IMR-90 (cell line): ENCODE measurements around the gene WDR90. TPM values are rescaled to one million over a fixed set of nuclear protein-coding genes. Genes with fewer than 3 reads are reported as not detected.

Experiments used
- ATAC-seq: fragments of 200-7000 bp; cut with Tn5 transposase; 2 replicates; pipeline ENCODE4 v1.9.1; 2020; ENCODE audit warnings: low read depth, mild to moderate bottlenecking, moderate library complexity
- BruUV-seq: library from RNA; stranded (reverse); fragments of 400-500 nt; replicated peaks from 2 replicates; lab custom pipeline; 2021; lab: Mats Ljungman, UMichigan
- CTCF ChIA-PET: fragments of 300-600 bp; formaldehyde crosslinking; extraction: SDS; loops from one replicate; lab custom pipeline; 2021; ENCODE audit warnings: antibody characterized with exemption; lab: Yijun Ruan, JAX
- POLR2A ChIA-PET: fragments of 300-600 bp; sonication (Branson Sonifier 250); formaldehyde crosslinking; loops from one replicate; lab custom pipeline; 2022; ENCODE audit warnings: antibody characterized with exemption; ENCODE audit not compliant: unreplicated experiment; lab: Charles Lee
- DNase-seq: peaks from one replicate; pipeline ENCODE4 v3.0.0; 2013
- H2AFZ ChIP-seq: replicated peaks from 2 replicates; pipeline ENCODE3; 2013; ENCODE audit warnings: low read length, mild to moderate bottlenecking; ENCODE audit not compliant: poor library complexity
- H2AK5ac ChIP-seq: 2 replicates; pipeline ENCODE4 v1.6.1; 2013; ENCODE audit warnings: low read depth, low read length, inconsistent platforms
- H2AK9ac ChIP-seq: replicated peaks from 2 replicates; pipeline ENCODE3; 2013; ENCODE audit warnings: mild to moderate bottlenecking, low read depth, low read length, moderate library complexity; ENCODE audit not compliant: poor library complexity
- H2BK120ac ChIP-seq: 2 replicates; pipeline ENCODE4 v1.6.1; 2013; ENCODE audit warnings: low read depth, low read length, inconsistent platforms
- H2BK15ac ChIP-seq: 3 replicates; pipeline ENCODE4 v1.6.1; 2013; ENCODE audit warnings: low read depth, low read length, inconsistent platforms
- H2BK20ac ChIP-seq: 2 replicates; pipeline ENCODE4 v1.6.1; 2013; ENCODE audit warnings: low read depth, mild to moderate bottlenecking, inconsistent platforms, low read length, moderate library complexity
- H2BK5ac ChIP-seq: 2 replicates; pipeline ENCODE4 v1.6.1; 2013; ENCODE audit warnings: mild to moderate bottlenecking, low read depth, low read length, inconsistent platforms; ENCODE audit not compliant: poor library complexity, severe bottlenecking
- H3K14ac ChIP-seq: replicated peaks from 2 replicates; pipeline ENCODE4 v1.6.1; 2013; ENCODE audit warnings: low read depth, low read length, inconsistent platforms
- H3K18ac ChIP-seq: 2 replicates; pipeline ENCODE4 v1.6.1; 2013; ENCODE audit warnings: low read depth, low read length, control low read depth
- H3K23ac ChIP-seq: 2 replicates; pipeline ENCODE4 v1.6.1; 2013; ENCODE audit warnings: low read depth, low read length, inconsistent platforms
- H3K27ac ChIP-seq: 2 replicates; pipeline ENCODE4 v1.5.1; 2013; ENCODE audit warnings: mild to moderate bottlenecking, control low read depth, low read length; ENCODE audit not compliant: insufficient read depth
- H3K27me3 ChIP-seq: 2 replicates; pipeline ENCODE4 v1.6.1; 2013; ENCODE audit warnings: low read length; ENCODE audit not compliant: control insufficient read depth, insufficient read depth
- H3K36me3 ChIP-seq: 2 replicates; pipeline ENCODE4 v1.6.1; 2013; ENCODE audit warnings: low read length, mixed read lengths; ENCODE audit not compliant: control insufficient read depth, insufficient read depth
- H3K4ac ChIP-seq: 2 replicates; pipeline ENCODE4 v1.6.1; 2013; ENCODE audit warnings: low read depth, low read length, inconsistent platforms
- H3K4me1 ChIP-seq: 2 replicates; pipeline ENCODE4 v1.6.1; 2013; ENCODE audit warnings: low read length, mixed read lengths; ENCODE audit not compliant: control insufficient read depth, insufficient read depth
- H3K4me2 ChIP-seq: 2 replicates; pipeline ENCODE4 v1.6.1; 2013; ENCODE audit warnings: low read depth, mild to moderate bottlenecking, control low read depth, low read length, moderate library complexity
- H3K4me3 ChIP-seq: 2 replicates; pipeline ENCODE4 v1.5.1; 2013; ENCODE audit warnings: low read depth, mild to moderate bottlenecking, control low read depth, low read length, moderate library complexity; ENCODE audit not compliant: insufficient read depth
- H3K56ac ChIP-seq: 2 replicates; pipeline ENCODE4 v1.6.1; 2013; ENCODE audit warnings: low read length, inconsistent platforms; ENCODE audit not compliant: insufficient read depth; ENCODE audit errors: extremely low read depth
- H3K79me1 ChIP-seq, 2 experiments: 2 replicates each; pipeline ENCODE4 v1.6.1; 2013; ENCODE audit warnings: low read length in 2 of 2, inconsistent platforms in 1 of 2, low read depth in 1 of 2
- H3K9ac ChIP-seq: 2 replicates; pipeline ENCODE4 v1.6.1; 2013; ENCODE audit warnings: low read depth, low read length, control low read depth
- H3K9me1 ChIP-seq: 2 replicates; pipeline ENCODE4 v1.6.1; 2013; ENCODE audit warnings: low read length, inconsistent platforms; ENCODE audit not compliant: insufficient read depth
- H3K9me3 ChIP-seq: 2 replicates; pipeline ENCODE4 v1.6.1; 2013; ENCODE audit warnings: low read length; ENCODE audit not compliant: control insufficient read depth, insufficient read depth
- H4K20me1 ChIP-seq: 2 replicates; pipeline ENCODE4 v1.6.1; 2013; ENCODE audit warnings: low read length, inconsistent platforms; ENCODE audit not compliant: insufficient read depth
- H4K5ac ChIP-seq: 2 replicates; pipeline ENCODE4 v1.6.1; 2013; ENCODE audit warnings: mild to moderate bottlenecking, low read depth, low read length, control low read depth
- H4K8ac ChIP-seq, 2 experiments: 2 replicates each; pipeline ENCODE4 v1.6.1; 2013; ENCODE audit warnings: low read depth in 2 of 2, low read length in 2 of 2, control low read depth in 1 of 2, inconsistent platforms in 1 of 2
- H4K91ac ChIP-seq: 2 replicates; pipeline ENCODE4 v1.6.1; 2013; ENCODE audit warnings: low read depth, low read length, inconsistent platforms; ENCODE audit not compliant: insufficient read depth
- MAZ ChIP-seq: IDR thresholded peaks from 2 replicates; pipeline ENCODE4 v1.6.1; 2012; ENCODE audit warnings: low read depth, mild to moderate bottlenecking, low read length, improper control_type of control experiment, moderate library complexity, borderline replicate concordance
- WGBS, 2 experiments: methylation state at CpG; one replicate each; pipeline versions ENCODE4 v1.1.5 to v1.1.7; 2013; ENCODE audit warnings: missing lambda C conversion rate in 2 of 2; ENCODE audit not compliant: insufficient read length in 1 of 2; ENCODE audit errors: extremely low coverage in 2 of 2; 5-methylcytosine and 5-hydroxymethylcytosine counted together
- dilution Hi-C: fragments of 300-500 bp; cut with HindIII; formaldehyde crosslinking; loops from one replicate; pipeline ENCODE4 v1.14.3; 2018; ENCODE audit warnings: low sequenced_read_pairs; ENCODE audit not compliant: unreplicated experiment
- in situ Hi-C: fragments of 300-500 bp; cut with MboI; formaldehyde crosslinking; loops from 3 replicates; pipeline ENCODE4 v1.14.3; 2019; ENCODE audit warnings: low sequenced_read_pairs, inconsistent platforms, mixed read lengths
- intact Hi-C: fragments of 100-400 bp; cut with micrococcal nuclease; formaldehyde crosslinking; loops from 2 replicates; pipeline ENCODE4 v1.10.0; 2022
- polyA plus RNA-seq, 3 experiments: library from polyadenylated mRNA; depleted of rRNA; stranded (reverse); fragments of >200 nt; gene quantifications; 2 replicates each; pipeline ENCODE4 v1.2.3, GENCODE V29; 2012; ENCODE audit warnings: low replicate concordance in 1 of 3
- total RNA-seq: library from RNA; depleted of rRNA; stranded (reverse); fragments of >200 nt; gene quantifications from 2 replicates; pipeline ENCODE4 v1.2.3, GENCODE V29; 2012
- TF ChIP-seq, protein P1 (sequence below): fragments of 150-350 bp; IDR thresholded peaks from 2 replicates; pipeline ENCODE4 v1.6.1; 2017; ENCODE audit warnings: mild to moderate bottlenecking, antibody characterized with exemption, low read length, low read depth

Gene WDR90
- total and polyA plus RNA-seq, 2 of the 4 experiments (the other 2 are of a cell fraction), result 1.4 to 18.7 TPM

GRCh38 chr16:668519-669171, 19.5 kb downstream of the WDR90 start:
- H3K23ac ChIP-seq, result peak overlapping the region; percentile 38; the same call in 1 of the 2 replicates
- no peak overlapping the region for H3K18ac ChIP-seq
- intact Hi-C loops (no loop called here), dilution Hi-C loops (no loop called here), in situ Hi-C loops (no loop called here)
- H2BK5ac ChIP-seq, result peak overlapping the region; percentile 56
- peak; percentile 19 for ATAC-seq
- peak overlapping the region in 1 of 2 experiments; percentile 66; a peak in 2 of 4 replicates for H4K8ac ChIP-seq
- no peak overlapping the region for H3K56ac ChIP-seq
- peak overlapping the region; percentile 71; the same call in 1 of the 2 replicates for H3K14ac ChIP-seq
- DNase-seq, result no peak
- H3K9me3 ChIP-seq, result no peaks in the 10 kb centered on the region
- H3K9me1 ChIP-seq, result peaks cover 6% of the 10 kb centered on the region
- TF ChIP-seq, protein P1, sequence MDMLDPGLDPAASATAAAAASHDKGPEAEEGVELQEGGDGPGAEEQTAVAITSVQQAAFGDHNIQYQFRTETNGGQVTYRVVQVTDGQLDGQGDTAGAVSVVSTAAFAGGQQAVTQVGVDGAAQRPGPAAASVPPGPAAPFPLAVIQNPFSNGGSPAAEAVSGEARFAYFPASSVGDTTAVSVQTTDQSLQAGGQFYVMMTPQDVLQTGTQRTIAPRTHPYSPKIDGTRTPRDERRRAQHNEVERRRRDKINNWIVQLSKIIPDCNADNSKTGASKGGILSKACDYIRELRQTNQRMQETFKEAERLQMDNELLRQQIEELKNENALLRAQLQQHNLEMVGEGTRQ, result no peak
- TF ChIP-seq MAZ, result peak; percentile 21; the same call in 1 of the 2 replicates
- H3K4me3 ChIP-seq, result peak overlapping the region; percentile 68
- peak overlapping the region; percentile 100 for H2AK9ac ChIP-seq
- H2BK120ac ChIP-seq, result no peak overlapping the region
- H2AFZ ChIP-seq, result peak overlapping the region; percentile 97
- peak overlapping the region; percentile 93 for H3K4me2 ChIP-seq
- H4K20me1 ChIP-seq, result peaks cover 13% of the 10 kb centered on the region
- no peak overlapping the region for H4K5ac ChIP-seq
- peaks cover 41% of the 10 kb centered on the region for H3K36me3 ChIP-seq
- H3K79me1 ChIP-seq, result peaks cover 0 to 28% of the 10 kb centered on the region in 2 experiments; a peak in 1 of 4 replicates
- BruUV-seq, result no TSS peak
- no peak overlapping the region for H2BK20ac ChIP-seq
- peak overlapping the region; percentile 69 for H3K27ac ChIP-seq
- peak overlapping the region; percentile 76 for H3K9ac ChIP-seq
- POLR2A ChIA-PET, result no interaction called here
- H3K4me1 ChIP-seq, result peaks cover 6% of the 10 kb centered on the region
- CTCF ChIA-PET, result no interaction called here
- H2AK5ac ChIP-seq, result peak overlapping the region; percentile 81
- no peaks in the 10 kb centered on the region for H3K27me3 ChIP-seq
- H2BK15ac ChIP-seq, result no peak overlapping the region
- peak overlapping the region; percentile 71; the same call in 1 of the 2 replicates for H4K91ac ChIP-seq
- WGBS, 2 experiments, result 14% methylated on average over 28 of the region's 50 CpGs; no CpG with 5 or more reads in 1 of the 2 experiments
- peak overlapping the region; percentile 87 for H3K4ac ChIP-seq
